Left ventricle myocardium inferior (tissue), 1 donor: Measurements from ENCODE around the gene PLA2G1B. TPM values are rescaled to one million over a fixed set of nuclear protein-coding genes. Genes with fewer than 3 reads are reported as not detected.

Source experiments
- DNase-seq: peaks from one replicate; pipeline ENCODE4 v3.0.0-alpha.2; 2020
- H3K27ac ChIP-seq: fragments of 200-600 bp; replicated peaks from 2 replicates; pipeline ENCODE4 v1.8.0; 2021
- H3K27me3 ChIP-seq: fragments of 200-600 bp; 2 replicates; pipeline ENCODE4 v1.8.0; 2021; ENCODE audit warnings: low read depth
- H3K36me3 ChIP-seq: fragments of 200-600 bp; 2 replicates; pipeline ENCODE4 v1.8.0; 2021
- H3K4me1 ChIP-seq: fragments of 200-600 bp; 2 replicates; pipeline ENCODE4 v1.8.0; 2021
- H3K4me3 ChIP-seq: fragments of 200-600 bp; 2 replicates; pipeline ENCODE4 v1.8.0; 2021; ENCODE audit warnings: mild to moderate bottlenecking, moderate library complexity
- H3K9me3 ChIP-seq: fragments of 200-600 bp; replicated peaks from 2 replicates; pipeline ENCODE4 v1.8.0; 2021
- CTCF ChIP-seq: fragments of 200-600 bp; IDR thresholded peaks from 2 replicates; pipeline ENCODE4 v1.8.0; 2021; ENCODE audit warnings: antibody characterized with exemption, mild to moderate bottlenecking, borderline replicate concordance
- intact Hi-C: fragments of 100-400 bp; cut with micrococcal nuclease; formaldehyde crosslinking; loops from one replicate; pipeline ENCODE4 v1.11.0; 2022
- total RNA-seq: library from RNA; stranded (reverse); fragmentation: NEBNext Ultra II Directional; extraction: Animal tissue kit (Norgen Biotek cat#: 25700); gene quantifications from one replicate; pipeline ENCODE4 v1.2.1, GENCODE V29; 2021
- donor health status: DM: no; HTN: yes; CAD: no; lungs with severe emphysema.

Gene PLA2G1B
- total RNA-seq, 1 donor from 2014 or later = not detected

- Histone ChIP-seq H3K36me3 (no peaks in the 10 kb centered on the region), H3K27me3 (no peaks in the 10 kb centered on the region), H3K27ac (no peak overlapping the region), H3K9me3 (no peaks in the 10 kb centered on the region), H3K4me3 (no peak overlapping the region), H3K4me1 (peaks cover 15% of the 10 kb centered on the region)
- DNase-seq = no peak
- no peak for TF ChIP-seq CTCF
- intact Hi-C loops = no loop called here
Measured at GRCh38 chr12:120321382-120322202, 6.0 kb downstream of the PLA2G1B start.

- H3K4me3 ChIP-seq = peak overlapping the region; percentile 75
- intact Hi-C loops = no loop called here
- H3K27me3 ChIP-seq = no peaks in the 10 kb centered on the region
- peaks cover 10% of the 10 kb centered on the region for H3K4me1 ChIP-seq
- no peaks in the 10 kb centered on the region for H3K36me3 ChIP-seq
- no peaks in the 10 kb centered on the region for H3K9me3 ChIP-seq
- peak overlapping the region; percentile 88 for H3K27ac ChIP-seq
- TF ChIP-seq CTCF = peak; percentile 65
- DNase-seq = peak; percentile 99
Measured at GRCh38 chr12:120317224-120318105, 10.1 kb downstream of the PLA2G1B start.

- no peaks in the 10 kb centered on the region for H3K36me3 ChIP-seq
- no peaks in the 10 kb centered on the region for H3K9me3 ChIP-seq
- TF ChIP-seq CTCF = no peak
- H3K4me1 ChIP-seq = peaks cover 10% of the 10 kb centered on the region
- peak overlapping the region; percentile 75 for H3K4me3 ChIP-seq
- H3K27me3 ChIP-seq = no peaks in the 10 kb centered on the region
- intact Hi-C loops = no loop called here
- H3K27ac ChIP-seq = peak overlapping the region; percentile 88
- no peak for DNase-seq
Measured at GRCh38 chr12:120316798-120317223, 10.8 kb downstream of the PLA2G1B start.

GRCh38 chr12:120314220-120314619 lies 13.4 kb downstream of the PLA2G1B start:
- peaks cover 10% of the 10 kb centered on the region for H3K4me1 ChIP-seq

More at GRCh38 chr12:120314220-120314619, 13.4 kb downstream of the PLA2G1B start:
- no peak overlapping the region for H3K27ac ChIP-seq
- no peak overlapping the region for H3K4me3 ChIP-seq
- H3K36me3 ChIP-seq = no peaks in the 10 kb centered on the region
- H3K27me3 ChIP-seq = no peaks in the 10 kb centered on the region
- intact Hi-C loops = no loop called here
- H3K9me3 ChIP-seq = no peaks in the 10 kb centered on the region
- no peak for DNase-seq
- no peak for TF ChIP-seq CTCF
